ENCODE results near the gene NUP205. TPM values are rescaled to one million over a fixed set of nuclear protein-coding genes. Genes with fewer than 3 reads are reported as not detected.
A peak's percentile ranks its signal among the peaks of the same experiment; 100 is the strongest.

NUP205 gene
- total and polyA plus RNA-seq, 10 donors = 29.8 to 55.5 (median 44.8) TPM

GRCh38 chr7:135644154-135644553, 86.4 kb downstream of the NUP205 start:
- H3K4me1 ChIP-seq = peaks cover 0 to 10% (median 5%) of the 10 kb centered on the region in 6 donors
- no peaks in the 10 kb centered on the region for H3K27me3 ChIP-seq (replicated peaks in 1 of 7)
- H3K9me3 ChIP-seq = peaks cover 0 to 5% (median 0%) of the 10 kb centered on the region in 8 donors
- no peak for DNase-seq
- H3K27ac ChIP-seq = peak overlapping the region in 2 of 8 donors; percentile 1 to 5
- H3K4me3 ChIP-seq = no peak overlapping the region
- H3K36me3 ChIP-seq = peaks cover 6 to 100% (median 62%) of the 10 kb centered on the region in 6 donors
- intact Hi-C loops (cut with DNase I; ENCODE audit: low total_unique reads) = no loop called here
- 67 to 93% (median 78%) methylated on average over 3 of the region's 3 CpGs for WGBS, 5 donors
- TF ChIP-seq POLR2A (IDR thresholded peaks at IDR 0.05) (no peak), CTCF (IDR thresholded peaks at IDR 0.05 in 8 of 11, conservative IDR thresholded peaks at IDR 0.05 in 3 of 11) (no peak), POLR2AphosphoS5 (IDR thresholded peaks at IDR 0.05) (no peak)

- H3K4me3 ChIP-seq = no peak overlapping the region
- WGBS, 5 donors = 66 to 77% (median 74%) methylated on average over 3 of the region's 3 CpGs
- intact Hi-C loops (cut with DNase I; ENCODE audit: low total_unique reads) = loop anchor here (5.0 kb wide), 1 partner anchor 362 kb away; no protein-coding TSS in a partner anchor
- peaks cover 0 to 10% (median 5%) of the 10 kb centered on the region in 6 donors for H3K4me1 ChIP-seq
- no peaks in the 10 kb centered on the region for H3K27me3 ChIP-seq (replicated peaks in 1 of 7)
- H3K36me3 ChIP-seq = peaks cover 6 to 100% (median 56%) of the 10 kb centered on the region in 6 donors
- TF ChIP-seq CTCF (IDR thresholded peaks at IDR 0.05 in 8 of 11, conservative IDR thresholded peaks at IDR 0.05 in 3 of 11) = no peak
- no peak for TF ChIP-seq POLR2A (IDR thresholded peaks at IDR 0.05)
- no peak for TF ChIP-seq POLR2AphosphoS5 (IDR thresholded peaks at IDR 0.05)
- peaks cover 0 to under 1% (median 0%) of the 10 kb centered on the region in 8 donors for H3K9me3 ChIP-seq
- DNase-seq = no peak
- peak overlapping the region in 1 of 8 donors; percentile 1 for H3K27ac ChIP-seq
These were observed 87.0 kb downstream of the NUP205 start for GRCh38 chr7:135644729-135645128.

GRCh38 chr7:135645296-135645904, 87.7 kb downstream of the NUP205 start:
- H3K27me3 ChIP-seq (replicated peaks in 1 of 7) = no peaks in the 10 kb centered on the region
- H3K27ac ChIP-seq = peak overlapping the region in 1 of 8 donors; percentile 1
- intact Hi-C loops (cut with DNase I; ENCODE audit: low total_unique reads) = loop anchor here (5.0 kb wide), 1 partner anchor 363 kb away; no protein-coding TSS in a partner anchor
- H3K9me3 ChIP-seq = no peaks in the 10 kb centered on the region
- H3K36me3 ChIP-seq = peaks cover 6 to 95% (median 53%) of the 10 kb centered on the region in 6 donors
- TF ChIP-seq POLR2A (IDR thresholded peaks at IDR 0.05) (no peak), CTCF (IDR thresholded peaks at IDR 0.05 in 8 of 11, conservative IDR thresholded peaks at IDR 0.05 in 3 of 11) (peak; percentile 33 to 79 (median 71))
- 35 to 61% (median 45%) methylated on average over 6 of the region's 6 CpGs for WGBS, 5 donors
- no peak overlapping the region for H3K4me3 ChIP-seq
- peaks cover 0 to 10% (median 5%) of the 10 kb centered on the region in 6 donors for H3K4me1 ChIP-seq
- no peak for DNase-seq

GRCh38 chr7:135647755-135648154, 90.0 kb downstream of the NUP205 start:
- peaks cover 0 to 12% (median 5%) of the 10 kb centered on the region in 6 donors for H3K4me1 ChIP-seq
- H3K36me3 ChIP-seq = peaks cover 6 to 76% (median 36%) of the 10 kb centered on the region in 6 donors
- no peaks in the 10 kb centered on the region for H3K9me3 ChIP-seq
- H3K27me3 ChIP-seq (replicated peaks in 1 of 7) = no peaks in the 10 kb centered on the region
- no peak for DNase-seq
- intact Hi-C loops (cut with DNase I; ENCODE audit: low total_unique reads) = loop anchor here (5.0 kb wide), 1 partner anchor 365 kb away; no protein-coding TSS in a partner anchor
- no peak overlapping the region for H3K27ac ChIP-seq
- no peak for TF ChIP-seq POLR2AphosphoS5 (IDR thresholded peaks at IDR 0.05)
- TF ChIP-seq CTCF (IDR thresholded peaks at IDR 0.05 in 8 of 11, conservative IDR thresholded peaks at IDR 0.05 in 3 of 11) = no peak
- TF ChIP-seq POLR2A (IDR thresholded peaks at IDR 0.05) = no peak
- WGBS, 5 donors = 88 to 100% (median 90%) methylated on average over 1 of the region's 1 CpG
- no peak overlapping the region for H3K4me3 ChIP-seq
